Ishikawa (cell line): Measurements from ENCODE around the gene L1CAM.

ENCODE experiments used
- CREB1 ChIP-seq: IDR thresholded peaks from 2 replicates; pipeline ENCODE4 v1.6.1; 2012; ENCODE audit warnings: low read depth
- EGR1 ChIP-seq: IDR thresholded peaks from 2 replicates; pipeline ENCODE4 v1.6.1; 2012
- FOXM1 ChIP-seq: IDR thresholded peaks from 2 replicates; pipeline ENCODE4 v1.6.1; 2012; ENCODE audit warnings: low read depth, borderline replicate concordance
- NFIC ChIP-seq: IDR thresholded peaks from 2 replicates; pipeline ENCODE4 v1.6.1; 2012
- RAD21 ChIP-seq: IDR thresholded peaks from 2 replicates; pipeline ENCODE4 v1.6.1; 2012; ENCODE audit warnings: low read depth
- TAF1 ChIP-seq: IDR thresholded peaks from 2 replicates; pipeline ENCODE4 v1.6.1; 2012; ENCODE audit warnings: low read depth, mild to moderate bottlenecking
- TCF12 ChIP-seq: IDR thresholded peaks from 2 replicates; pipeline ENCODE4 v1.6.1; 2012; ENCODE audit warnings: low read depth
- TEAD4 ChIP-seq: IDR thresholded peaks from 2 replicates; pipeline ENCODE4 v1.6.1; 2012
- YY1 ChIP-seq: IDR thresholded peaks from 2 replicates; pipeline ENCODE4 v1.6.1; 2012; ENCODE audit warnings: low read depth
- ZBTB7A ChIP-seq: IDR thresholded peaks from 2 replicates; pipeline ENCODE4 v1.6.1; 2012; ENCODE audit warnings: low read depth
- TF ChIP-seq, protein P1 (sequence below): IDR thresholded peaks from 2 replicates; pipeline ENCODE4 v1.6.1; 2012

DNA sequence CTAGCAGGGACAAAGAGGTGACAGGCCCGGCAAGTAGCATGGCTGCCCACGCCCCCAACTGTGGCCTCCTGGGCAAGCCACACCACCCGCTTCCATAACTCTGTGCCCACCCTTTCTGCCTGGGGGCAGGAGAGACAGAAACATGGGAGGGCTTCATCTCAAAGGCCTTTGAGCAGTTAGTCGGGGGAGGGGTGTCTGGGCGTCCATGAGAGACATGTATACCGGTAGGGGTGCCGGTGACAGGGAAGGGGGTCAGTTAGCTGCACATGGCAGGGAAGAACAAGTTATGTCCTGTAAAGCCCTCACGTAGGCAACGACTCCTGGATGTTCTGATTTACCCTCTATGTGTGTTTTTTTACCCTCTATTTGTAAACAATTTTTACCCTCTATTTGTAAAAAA lies 64.9 kb downstream of the L1CAM start:
- TF ChIP-seq CREB1: no peak
- no peak for TF ChIP-seq ZBTB7A
- no peak for TF ChIP-seq RAD21
- TF ChIP-seq, protein P1, sequence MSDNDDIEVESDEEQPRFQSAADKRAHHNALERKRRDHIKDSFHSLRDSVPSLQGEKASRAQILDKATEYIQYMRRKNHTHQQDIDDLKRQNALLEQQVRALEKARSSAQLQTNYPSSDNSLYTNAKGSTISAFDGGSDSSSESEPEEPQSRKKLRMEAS: no peak
- no peak for TF ChIP-seq NFIC
- no peak for TF ChIP-seq TAF1
- TF ChIP-seq TCF12: no peak
- no peak for TF ChIP-seq TEAD4
- TF ChIP-seq EGR1: no peak
- TF ChIP-seq YY1: no peak
- TF ChIP-seq FOXM1: no peak
